ACC112 (cell line): ENCODE results near the gene ATP6V1B1.
"Not testable (repeated sequence)": the region's sequence is repeated elsewhere in the genome, so short reads cannot be mapped to it uniquely, and the experiment has no call there.

Source experiments
- H2AFZ ChIP-seq: fragments of 200-600 bp; sonication (generic); one replicate; pipeline ENCODE4 v1.6.0; 2017; ENCODE audit warnings: antibody characterized with exemption, low read length; ENCODE audit not compliant: unreplicated experiment
- H3K27ac ChIP-seq: fragments of 200-600 bp; sonication (generic); 2 replicates; pipeline ENCODE4 v1.5.1; 2014; ENCODE audit warnings: low read depth, mild to moderate bottlenecking, antibody characterized with exemption, low read length, moderate library complexity
- H3K27me3 ChIP-seq: fragments of 200-600 bp; sonication (generic); 2 replicates; pipeline ENCODE4 v1.6.1; 2014; ENCODE audit warnings: mild to moderate bottlenecking, antibody characterized with exemption, low read length, moderate library complexity, mixed read lengths; ENCODE audit not compliant: insufficient read depth
- H3K36me3 ChIP-seq: fragments of 200-600 bp; sonication (generic); 2 replicates; pipeline ENCODE4 v1.6.1; 2016; ENCODE audit warnings: mild to moderate bottlenecking, antibody characterized with exemption, low read length, moderate library complexity, mixed read lengths; ENCODE audit not compliant: insufficient read depth
- H3K4me1 ChIP-seq: fragments of 200-600 bp; sonication (generic); one replicate; pipeline ENCODE4 v1.6.1; 2016; ENCODE audit warnings: low read length, mixed read lengths; ENCODE audit not compliant: insufficient read depth, unreplicated experiment, control insufficient read depth
- H3K4me3 ChIP-seq: fragments of 200-600 bp; sonication (generic); 2 replicates; pipeline ENCODE4 v1.5.1; 2014; ENCODE audit warnings: mild to moderate bottlenecking, low read depth, low read length
- H3K79me2 ChIP-seq: fragments of 200-600 bp; sonication (generic); one replicate; pipeline ENCODE4 v1.6.0; 2016; ENCODE audit warnings: low read length; ENCODE audit not compliant: control insufficient read depth, unreplicated experiment, insufficient read depth

ATP6V1B1 gene

GRCh38 chr2:71003966-71004755, 68.5 kb downstream of the ATP6V1B1 start:
- no peak overlapping the region for H3K4me3 ChIP-seq
- H3K4me1 ChIP-seq = peaks cover 4% of the 10 kb centered on the region
- 0 out of 2 replicates have a peak, but pooled peaks cover 3% of the 10 kb centered on the region for H3K27me3 ChIP-seq
- H3K36me3 ChIP-seq = no peaks in the 10 kb centered on the region
- H2AFZ ChIP-seq = no peak overlapping the region
- H3K79me2 ChIP-seq = no peaks in the 10 kb centered on the region
- H3K27ac ChIP-seq = no peak overlapping the region

GRCh38 chr2:71004857-71005256, 69.2 kb downstream of the ATP6V1B1 start:
- H3K4me1 ChIP-seq = peaks cover 4% of the 10 kb centered on the region
- H3K27ac ChIP-seq = no peak overlapping the region
- no peaks in the 10 kb centered on the region for H3K79me2 ChIP-seq
- no peak overlapping the region for H2AFZ ChIP-seq
- H3K4me3 ChIP-seq = no peak overlapping the region
- H3K27me3 ChIP-seq = 0 out of 2 replicates have a peak, but pooled peaks cover 3% of the 10 kb centered on the region
- no peaks in the 10 kb centered on the region for H3K36me3 ChIP-seq

- H3K4me3 ChIP-seq = no peak overlapping the region
- no peaks in the 10 kb centered on the region for H3K79me2 ChIP-seq
- H3K27ac ChIP-seq = no peak overlapping the region
- no peaks in the 10 kb centered on the region for H3K36me3 ChIP-seq
- H3K4me1 ChIP-seq = peaks cover 4% of the 10 kb centered on the region
- H3K27me3 ChIP-seq = peaks cover 9% of the 10 kb centered on the region; the same call in 1 of the 2 replicates
- no peak overlapping the region for H2AFZ ChIP-seq
Observed at GRCh38 chr2:71005271-71006202, 69.8 kb downstream of the ATP6V1B1 start.

- Histone ChIP-seq H3K79me2 (no peaks in the 10 kb centered on the region), H3K27me3 (peaks cover 11% of the 10 kb centered on the region; the same call in 1 of the 2 replicates), H3K4me1 (no peaks in the 10 kb centered on the region), H3K4me3 (no peak overlapping the region), H3K36me3 (no peaks in the 10 kb centered on the region), H3K27ac (no peak overlapping the region), H2AFZ (no peak overlapping the region)
Observed at GRCh38 chr2:71006323-71006722, 70.6 kb downstream of the ATP6V1B1 start.

- Histone ChIP-seq H3K27me3 (peaks cover 19% of the 10 kb centered on the region), H3K27ac (no peak overlapping the region), H3K4me3 (no peak overlapping the region)
Observed at GRCh38 chr2:71006955-71007799, 71.5 kb downstream of the ATP6V1B1 start.

GRCh38 chr2:71008342-71008741, 72.6 kb downstream of the ATP6V1B1 start:
- H3K27ac ChIP-seq = no peak overlapping the region
- H2AFZ ChIP-seq = no peak overlapping the region
- no peaks in the 10 kb centered on the region for H3K79me2 ChIP-seq
- no peaks in the 10 kb centered on the region for H3K4me1 ChIP-seq
- H3K4me3 ChIP-seq = no peak overlapping the region
- H3K36me3 ChIP-seq = no peaks in the 10 kb centered on the region
- H3K27me3 ChIP-seq = peaks cover 29% of the 10 kb centered on the region

More at GRCh38 chr2:71006955-71007799, 71.5 kb downstream of the ATP6V1B1 start:
- H3K79me2 ChIP-seq = no peaks in the 10 kb centered on the region
- no peaks in the 10 kb centered on the region for H3K4me1 ChIP-seq
- no peaks in the 10 kb centered on the region for H3K36me3 ChIP-seq
- H2AFZ ChIP-seq = no peak overlapping the region

GRCh38 chr2:71011786-71012185, 76.1 kb downstream of the ATP6V1B1 start:
- H3K36me3 ChIP-seq, H3K79me2 ChIP-seq, H3K4me1 ChIP-seq, H2AFZ ChIP-seq, H3K4me3 ChIP-seq, H3K27ac ChIP-seq: not testable (repeated sequence)
- H3K27me3 ChIP-seq = peaks cover 37% of the 10 kb centered on the region
